GM12878 (cell line): ENCODE results near the gene PLXNC1. TPM values are rescaled to one million over a fixed set of nuclear protein-coding genes. Genes with fewer than 3 reads are reported as not detected.

Source experiments
- ATAC-seq: fragments of 200-7000 bp; cut with Tn5 transposase; 3 replicates; pipeline ENCODE4 v1.9.1; 2020; ENCODE audit warnings: mild to moderate bottlenecking, moderate library complexity
- BruUV-seq: library from RNA; stranded (reverse); fragments of 400-500 nt; replicated peaks from 2 replicates; lab custom pipeline; 2021; lab: Mats Ljungman, UMichigan
- CTCF ChIA-PET: fragments of 300-600 bp; sonication (Branson Sonifier 250); formaldehyde crosslinking; extraction: SDS; loops from one replicate; lab custom pipeline; 2021; ENCODE audit warnings: inconsistent platforms; lab: Yijun Ruan, JAX
- POLR2A ChIA-PET: fragments of 350-600 bp; formaldehyde crosslinking; extraction: SDS; loops from one replicate; lab custom pipeline; 2021; ENCODE audit warnings: inconsistent platforms; lab: Charles Lee
- RAD21 ChIA-PET: fragments of 300-600 bp; sonication (Branson Sonifier 250); formaldehyde crosslinking; loops from one replicate; lab custom pipeline; 2023; ENCODE audit warnings: antibody characterized with exemption; ENCODE audit not compliant: unreplicated experiment; lab: Charles Lee
- SMC1A ChIA-PET: fragments of 300-600 bp; sonication (Branson Sonifier 250); formaldehyde crosslinking; loops from one replicate; lab custom pipeline; 2023; ENCODE audit not compliant: unreplicated experiment, uncharacterized antibody; lab: Charles Lee
- DNase-seq: peaks from one replicate; pipeline ENCODE4 v3.0.0-alpha.2; 2011; ENCODE audit warnings: low read depth, low spot score
- FAIRE-seq: peaks from 3 replicates; lab custom pipeline; 2011; peaks lifted over from hg19 to GRCh38; lab: Jason Lieb, UNC
- H2AFZ ChIP-seq: 2 replicates; pipeline ENCODE4 v1.6.0; 2011; ENCODE audit warnings: low read depth, low read length, control low read depth; ENCODE audit not compliant: control insufficient read depth
- H3K27ac ChIP-seq: 2 replicates; pipeline ENCODE4 v1.5.1; 2011; ENCODE audit warnings: control low read depth; ENCODE audit not compliant: control insufficient read depth, insufficient read depth
- H3K27me3 ChIP-seq, 2 experiments: replicated peaks in 1 of 2; 2 replicates each; pipeline versions ENCODE4 v1.6.0 to v1.6.1; 2011; ENCODE audit warnings: low read length in 1 of 2; ENCODE audit not compliant: control insufficient read depth in 2 of 2, insufficient read depth in 2 of 2
- H3K36me3 ChIP-seq, 2 experiments: 2 replicates each; pipeline ENCODE4 v1.5.1; 2011; ENCODE audit warnings: low read length in 1 of 2; ENCODE audit not compliant: control insufficient read depth in 2 of 2, insufficient read depth in 2 of 2
- H3K4me1 ChIP-seq: 2 replicates; pipeline ENCODE4 v1.6.1; 2011; ENCODE audit warnings: mild to moderate bottlenecking, low read length, moderate library complexity, mixed read lengths; ENCODE audit not compliant: control insufficient read depth, insufficient read depth
- H3K4me2 ChIP-seq: 2 replicates; pipeline ENCODE4 v1.6.0; 2011; ENCODE audit warnings: control low read depth; ENCODE audit not compliant: control insufficient read depth, insufficient read depth
- H3K4me3 ChIP-seq: fragments of 200-600 bp; sonication (generic); 2 replicates; pipeline ENCODE4 v1.5.1; 2016
- H3K79me2 ChIP-seq: 2 replicates; pipeline ENCODE4 v1.6.0; 2011; ENCODE audit warnings: low read length; ENCODE audit not compliant: control insufficient read depth, insufficient read depth
- H3K9ac ChIP-seq: 2 replicates; pipeline ENCODE4 v1.8.0; 2011; ENCODE audit warnings: low read length, control low read depth, mixed read lengths; ENCODE audit not compliant: control insufficient read depth, insufficient read depth
- H3K9me3 ChIP-seq: replicated peaks from 3 replicates; pipeline ENCODE4 v1.5.1; 2011; ENCODE audit warnings: mild to moderate bottlenecking, low read length; ENCODE audit not compliant: control insufficient read depth, insufficient read depth
- H4K20me1 ChIP-seq: 2 replicates; pipeline ENCODE4 v1.6.0; 2011; ENCODE audit not compliant: control insufficient read depth, insufficient read depth
- CBX5 ChIP-seq: sonication (generic); IDR thresholded peaks from 2 replicates; pipeline ENCODE4 v1.6.1; 2016; ENCODE audit warnings: low read depth, moderate library complexity, mild to moderate bottlenecking, inconsistent platforms
- CEBPB ChIP-seq, 2 experiments: fragments of 150-350 bp in 1 of 2; IDR thresholded peaks; 2 replicates each; pipeline ENCODE4 v1.6.1; 2012 to 2014; ENCODE audit warnings: low read depth in 2 of 2, low read length in 2 of 2, borderline replicate concordance in 1 of 2, inconsistent platforms in 1 of 2
- CHD2 ChIP-seq: IDR thresholded peaks from 2 replicates; pipeline ENCODE4 v1.6.1; 2011; ENCODE audit warnings: low read depth, low read length, improper control_type of control experiment, borderline replicate concordance
- CREB1 ChIP-seq: IDR thresholded peaks from 2 replicates; pipeline ENCODE4 v1.6.1; 2012; ENCODE audit warnings: low read depth, mild to moderate bottlenecking, inconsistent platforms
- DPF2 ChIP-seq: fragments of 450-650 bp; IDR thresholded peaks from 2 replicates; pipeline ENCODE4 v1.6.1; 2017; ENCODE audit warnings: mild to moderate bottlenecking
- ESRRA ChIP-seq: IDR thresholded peaks from 2 replicates; pipeline ENCODE4 v1.6.1; 2012; ENCODE audit warnings: mild to moderate bottlenecking, low read length, improper control_type of control experiment
- ETV6 ChIP-seq, 2 experiments: fragments of 450-650 bp in 1 of 2; IDR thresholded peaks in 1 of 2; conservative IDR thresholded peaks in 1 of 2; 2 replicates each; pipeline ENCODE4 v1.6.1; 2014; ENCODE audit warnings: antibody characterized with exemption in 1 of 2, borderline replicate concordance in 1 of 2, low read depth in 1 of 2, mild to moderate bottlenecking in 1 of 2, moderate library complexity in 1 of 2
- FOXM1 ChIP-seq: IDR thresholded peaks from 2 replicates; pipeline ENCODE4 v1.6.1; 2012; ENCODE audit warnings: low read depth, mild to moderate bottlenecking, inconsistent platforms, low read length, moderate library complexity
- GABPA ChIP-seq: IDR thresholded peaks from 2 replicates; pipeline ENCODE4 v1.6.1; 2014; ENCODE audit warnings: antibody characterized with exemption, low read depth, mild to moderate bottlenecking, inconsistent platforms
- KAT2A ChIP-seq: conservative IDR thresholded peaks from 2 replicates; pipeline ENCODE4 v1.6.1; 2011; ENCODE audit warnings: low read depth, low read length; ENCODE audit not compliant: control insufficient read depth
- MXI1 ChIP-seq: fragments of 150-350 bp; IDR thresholded peaks from 2 replicates; pipeline ENCODE4 v1.6.1; 2011; ENCODE audit warnings: low read depth, mild to moderate bottlenecking, inconsistent platforms, low read length, improper control_type of control experiment
- NR2C2 ChIP-seq: IDR thresholded peaks from 2 replicates; pipeline ENCODE4 v1.6.1; 2011; ENCODE audit warnings: borderline replicate concordance, low read depth; ENCODE audit not compliant: control insufficient read depth, insufficient read length
- PAX5 ChIP-seq: IDR thresholded peaks from 2 replicates; pipeline ENCODE4 v1.6.1; 2011; ENCODE audit warnings: low read depth, low read length, borderline replicate concordance
- RAD21 ChIP-seq: IDR thresholded peaks from 2 replicates; pipeline ENCODE4 v1.6.1; 2011; ENCODE audit warnings: mild to moderate bottlenecking, low read depth, low read length, moderate library complexity; ENCODE audit not compliant: insufficient read depth
- RCOR1 ChIP-seq: conservative IDR thresholded peaks from 2 replicates; pipeline ENCODE4 v1.6.1; 2012; ENCODE audit warnings: low read depth, low read length, improper control_type of control experiment
- YY1 ChIP-seq: IDR thresholded peaks from 2 replicates; pipeline ENCODE4 v1.6.1; 2011; ENCODE audit warnings: low read depth, mild to moderate bottlenecking, low read length
- ZNF384 ChIP-seq: IDR thresholded peaks from 2 replicates; pipeline ENCODE4 v1.6.1; 2012; ENCODE audit warnings: low read depth, mild to moderate bottlenecking, low read length, improper control_type of control experiment, borderline replicate concordance
- WGBS: methylation state at CpG from one replicate; pipeline ENCODE4 v1.1.6; 2016; ENCODE audit warnings: low lambda C conversion rate; ENCODE audit not compliant: insufficient replicate concordance, insufficient coverage; ENCODE audit errors: missing lambda C conversion rate; 5-methylcytosine and 5-hydroxymethylcytosine counted together
- in situ Hi-C: fragments of 300-500 bp; cut with MboI; formaldehyde crosslinking; loops from 9 replicates; pipeline ENCODE4 v1.14.3; 2018; ENCODE audit warnings: mixed read lengths
- intact Hi-C: fragments of 100-400 bp; cut with micrococcal nuclease; formaldehyde crosslinking; loops from one replicate; pipeline ENCODE4 v1.14.2; 2022; ENCODE audit not compliant: unreplicated experiment
- polyA plus RNA-seq, 11 experiments: library from polyadenylated mRNA; depleted of rRNA in 4 of 11; unstranded in 6 of 11; stranded (reverse) in 5 of 11; fragments of >200 nt; fragmentation: Nextera tagmentation in 4 of 11; fragmentation: Illumina TruSeq in 1 of 11; extraction: Ambion mirVana in 4 of 11; extraction: Trizol in 1 of 11; gene quantifications; 1 replicate in 1 of 11; 2 replicates in 10 of 11; pipeline versions ENCODE4 v1.2.1 to v1.2.3, GENCODE V29; 2011 to 2016; ENCODE audit warnings: inconsistent platforms in 2 of 11, missing spikeins in 2 of 11, low read depth in 1 of 11
- total RNA-seq, 4 experiments: library from RNA; depleted of rRNA in 3 of 4; stranded (reverse); fragments of >200 nt in 3 of 4; fragmentation: Illumina TruSeq in 1 of 4; extraction: Trizol in 1 of 4; gene quantifications; 2 replicates each; pipeline versions ENCODE4 v1.2.1 to v1.2.3, GENCODE V29; 2013 to 2021
- TF ChIP-seq, protein P1 (sequence below): fragments of 150-350 bp; IDR thresholded peaks from 2 replicates; pipeline ENCODE4 v1.6.1; 2014; ENCODE audit warnings: mild to moderate bottlenecking, low read depth, low read length
- TF ChIP-seq, protein P2 (sequence below): fragments of 450-650 bp; formaldehyde crosslinking; IDR thresholded peaks from 2 replicates; pipeline ENCODE4 v1.4.0; 2022; ENCODE audit warnings: mild to moderate bottlenecking, moderate library complexity
- TF ChIP-seq, protein P3 (sequence below): fragments of 450-650 bp; IDR thresholded peaks from 2 replicates; pipeline ENCODE4 v1.6.1; 2017; ENCODE audit warnings: low read depth, mild to moderate bottlenecking, moderate library complexity

The PLXNC1 gene
- total and polyA plus RNA-seq, 10 of the 15 experiments (the other 5 are each of a cell fraction or from before 2014, with no cell fraction given): 5.2 to 41.2 (median 24.6) TPM

DNA sequence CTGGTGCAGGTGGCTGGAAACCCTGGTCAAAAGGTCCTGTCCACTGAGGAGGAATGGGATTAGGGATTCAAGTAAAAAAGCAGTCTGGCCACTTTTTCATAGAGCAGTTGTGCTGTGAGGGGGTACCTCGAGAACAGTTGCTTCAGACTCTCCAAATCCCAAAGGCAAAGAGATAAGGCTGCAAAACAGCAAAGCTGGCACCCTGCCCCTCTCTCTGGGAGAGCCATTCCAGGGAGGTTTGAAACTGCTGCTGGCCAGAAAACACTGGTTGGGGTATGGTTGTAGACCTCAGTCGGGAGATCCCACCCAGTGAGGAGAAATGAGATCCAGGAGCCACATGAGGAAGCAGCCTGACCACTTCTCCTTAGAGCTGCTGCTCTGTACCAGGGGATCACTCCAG is 174.0 kb downstream of the PLXNC1 start:
- DNase-seq (no peak), ATAC-seq (no peak)
- ChIA-PET POLR2A (interaction anchor here (1.2 kb wide), 1 partner anchor 10 kb away, joined by 3 read pairs; no protein-coding TSS in a partner anchor), RAD21 (no interaction called here)
- Histone ChIP-seq H3K27ac (no peak overlapping the region), H2AFZ (no peak overlapping the region), H4K20me1 (no peaks in the 10 kb centered on the region)
- TF ChIP-seq MXI1 (no peak), DPF2 (no peak), ETV6 (conservative IDR thresholded peaks at IDR 0.05 in 1 of 2, IDR thresholded peaks at IDR 0.05 in 1 of 2; ENCODE audit: borderline replicate concordance in 1 of 2, low read depth in 1 of 2) (no peak), ZNF384 (no peak), PAX5 (no peak), ESRRA (no peak), CHD2 (no peak), NR2C2 (no peak), CREB1 (no peak), RCOR1 (no peak), CEBPB (IDR thresholded peaks at IDR 0.05; ENCODE audit: borderline replicate concordance in 1 of 2, low read depth in 2 of 2, low read length in 2 of 2) (no peak), CBX5 (no peak), YY1 (no peak), FOXM1 (no peak), RAD21 (no peak), KAT2A (no peak), GABPA (no peak)
- TF ChIP-seq, protein P1, sequence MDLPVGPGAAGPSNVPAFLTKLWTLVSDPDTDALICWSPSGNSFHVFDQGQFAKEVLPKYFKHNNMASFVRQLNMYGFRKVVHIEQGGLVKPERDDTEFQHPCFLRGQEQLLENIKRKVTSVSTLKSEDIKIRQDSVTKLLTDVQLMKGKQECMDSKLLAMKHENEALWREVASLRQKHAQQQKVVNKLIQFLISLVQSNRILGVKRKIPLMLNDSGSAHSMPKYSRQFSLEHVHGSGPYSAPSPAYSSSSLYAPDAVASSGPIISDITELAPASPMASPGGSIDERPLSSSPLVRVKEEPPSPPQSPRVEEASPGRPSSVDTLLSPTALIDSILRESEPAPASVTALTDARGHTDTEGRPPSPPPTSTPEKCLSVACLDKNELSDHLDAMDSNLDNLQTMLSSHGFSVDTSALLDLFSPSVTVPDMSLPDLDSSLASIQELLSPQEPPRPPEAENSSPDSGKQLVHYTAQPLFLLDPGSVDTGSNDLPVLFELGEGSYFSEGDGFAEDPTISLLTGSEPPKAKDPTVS: no peak
- TF ChIP-seq, protein P2, sequence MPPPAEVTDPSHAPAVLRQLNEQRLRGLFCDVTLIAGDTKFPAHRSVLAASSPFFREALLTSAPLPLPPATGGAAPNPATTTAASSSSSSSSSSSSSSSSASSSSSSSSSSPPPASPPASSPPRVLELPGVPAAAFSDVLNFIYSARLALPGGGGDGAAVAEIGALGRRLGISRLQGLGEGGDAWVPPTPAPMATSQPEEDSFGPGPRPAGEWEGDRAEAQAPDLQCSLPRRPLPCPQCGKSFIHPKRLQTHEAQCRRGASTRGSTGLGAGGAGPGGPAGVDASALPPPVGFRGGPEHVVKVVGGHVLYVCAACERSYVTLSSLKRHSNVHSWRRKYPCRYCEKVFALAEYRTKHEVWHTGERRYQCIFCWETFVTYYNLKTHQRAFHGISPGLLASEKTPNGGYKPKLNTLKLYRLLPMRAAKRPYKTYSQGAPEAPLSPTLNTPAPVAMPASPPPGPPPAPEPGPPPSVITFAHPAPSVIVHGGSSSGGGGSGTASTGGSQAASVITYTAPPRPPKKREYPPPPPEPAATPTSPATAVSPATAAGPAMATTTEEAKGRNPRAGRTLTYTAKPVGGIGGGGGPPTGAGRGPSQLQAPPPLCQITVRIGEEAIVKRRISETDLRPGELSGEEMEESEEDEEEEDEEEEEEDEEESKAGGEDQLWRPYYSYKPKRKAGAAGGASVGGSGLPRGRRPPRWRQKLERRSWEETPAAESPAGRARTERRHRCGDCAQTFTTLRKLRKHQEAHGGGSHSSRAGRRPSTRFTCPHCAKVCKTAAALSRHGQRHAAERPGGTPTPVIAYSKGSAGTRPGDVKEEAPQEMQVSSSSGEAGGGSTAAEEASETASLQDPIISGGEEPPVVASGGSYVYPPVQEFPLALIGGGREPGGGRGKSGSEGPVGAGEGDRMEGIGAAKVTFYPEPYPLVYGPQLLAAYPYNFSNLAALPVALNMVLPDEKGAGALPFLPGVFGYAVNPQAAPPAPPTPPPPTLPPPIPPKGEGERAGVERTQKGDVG: no peak
- TF ChIP-seq, protein P3, sequence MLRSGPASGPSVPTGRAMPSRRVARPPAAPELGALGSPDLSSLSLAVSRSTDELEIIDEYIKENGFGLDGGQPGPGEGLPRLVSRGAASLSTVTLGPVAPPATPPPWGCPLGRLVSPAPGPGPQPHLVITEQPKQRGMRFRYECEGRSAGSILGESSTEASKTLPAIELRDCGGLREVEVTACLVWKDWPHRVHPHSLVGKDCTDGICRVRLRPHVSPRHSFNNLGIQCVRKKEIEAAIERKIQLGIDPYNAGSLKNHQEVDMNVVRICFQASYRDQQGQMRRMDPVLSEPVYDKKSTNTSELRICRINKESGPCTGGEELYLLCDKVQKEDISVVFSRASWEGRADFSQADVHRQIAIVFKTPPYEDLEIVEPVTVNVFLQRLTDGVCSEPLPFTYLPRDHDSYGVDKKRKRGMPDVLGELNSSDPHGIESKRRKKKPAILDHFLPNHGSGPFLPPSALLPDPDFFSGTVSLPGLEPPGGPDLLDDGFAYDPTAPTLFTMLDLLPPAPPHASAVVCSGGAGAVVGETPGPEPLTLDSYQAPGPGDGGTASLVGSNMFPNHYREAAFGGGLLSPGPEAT: no peak
- TF ChIP-seq, all 136 proteins: peak for 0
- no peaks in the 10 kb centered on the region for H3K79me2 ChIP-seq
- ChIA-PET SMC1A (no interaction called here), CTCF (no interaction called here)
- H3K4me2 ChIP-seq: no peak overlapping the region
- H3K9me3 ChIP-seq: peaks cover 35% of the 10 kb centered on the region
- peaks cover 9% of the 10 kb centered on the region; the same call in 1 of the 2 replicates for H3K4me1 ChIP-seq
- H3K9ac ChIP-seq: no peak overlapping the region
- intact Hi-C loops (no loop called here), in situ Hi-C loops (no loop called here)
- WGBS: 91% methylated on average over 2 of the region's 2 CpGs
- no peak for FAIRE-seq
- H3K36me3 ChIP-seq: peaks cover 4 to 12% of the 10 kb centered on the region in 2 experiments
- H3K27me3 ChIP-seq: no peaks in the 10 kb centered on the region
- no TSS peak for BruUV-seq
- no peak overlapping the region for H3K4me3 ChIP-seq
